Measurements from ENCODE around the gene SEMA4D.

SEMA4D gene

GRCh38 chr9:89395931-89396710 lies 101.8 kb downstream of the SEMA4D start:
- Mint-ChIP-seq H3K4me1 (no peaks in the 10 kb centered on the region), H3K4me3 (no peak overlapping the region), H3K9me3 (no peaks in the 10 kb centered on the region), H3K27me3 (ENCODE audit: low read depth) (peaks cover 3% of the 10 kb centered on the region), H3K36me3 (ENCODE audit: low read depth) (peaks cover 39% of the 10 kb centered on the region), H3K27ac (no peak overlapping the region)
- no peak for TF ChIP-seq CTCF (IDR thresholded peaks at IDR 0.05; ENCODE audit: unreplicated experiment in 3 of 3)

- no peak for TF ChIP-seq CTCF (IDR thresholded peaks at IDR 0.05; ENCODE audit: unreplicated experiment in 3 of 3)
- Mint-ChIP-seq H3K27me3 (ENCODE audit: low read depth) (peaks cover 3% of the 10 kb centered on the region), H3K36me3 (ENCODE audit: low read depth) (peaks cover 48% of the 10 kb centered on the region), H3K9me3 (no peaks in the 10 kb centered on the region), H3K4me3 (no peak overlapping the region), H3K4me1 (no peaks in the 10 kb centered on the region), H3K27ac (no peak overlapping the region)
Measured at GRCh38 chr9:89394412-89394811, 103.5 kb downstream of the SEMA4D start.

- no peaks in the 10 kb centered on the region for H3K9me3 Mint-ChIP-seq
- H3K27me3 Mint-ChIP-seq (ENCODE audit: low read depth) = no peaks in the 10 kb centered on the region
- no peak overlapping the region for H3K4me3 Mint-ChIP-seq
- H3K4me1 Mint-ChIP-seq = no peaks in the 10 kb centered on the region
- no peak overlapping the region for H3K27ac Mint-ChIP-seq
- H3K36me3 Mint-ChIP-seq (ENCODE audit: low read depth) = peaks cover 46% of the 10 kb centered on the region
- TF ChIP-seq CTCF (IDR thresholded peaks at IDR 0.05; ENCODE audit: unreplicated experiment in 3 of 3) = no peak
Measured at GRCh38 chr9:89391585-89391984, 106.3 kb downstream of the SEMA4D start.

GRCh38 chr9:89390578-89391116 lies 107.3 kb downstream of the SEMA4D start:
- no peak for TF ChIP-seq CTCF (IDR thresholded peaks at IDR 0.05; ENCODE audit: unreplicated experiment in 3 of 3)
- Mint-ChIP-seq H3K4me1 (no peaks in the 10 kb centered on the region), H3K27ac (peak overlapping the region; percentile 26 to 67 (median 58)), H3K4me3 (no peak overlapping the region), H3K36me3 (ENCODE audit: low read depth) (peaks cover 50% of the 10 kb centered on the region), H3K27me3 (ENCODE audit: low read depth) (no peaks in the 10 kb centered on the region), H3K9me3 (no peaks in the 10 kb centered on the region)

- no peaks in the 10 kb centered on the region for H3K9me3 Mint-ChIP-seq
- no peaks in the 10 kb centered on the region for H3K4me1 Mint-ChIP-seq
- H3K36me3 Mint-ChIP-seq (ENCODE audit: low read depth) = peaks cover 53% of the 10 kb centered on the region
- no peaks in the 10 kb centered on the region for H3K27me3 Mint-ChIP-seq (ENCODE audit: low read depth)
- no peak overlapping the region for H3K4me3 Mint-ChIP-seq
- TF ChIP-seq CTCF (IDR thresholded peaks at IDR 0.05; ENCODE audit: unreplicated experiment in 3 of 3) = no peak
- H3K27ac Mint-ChIP-seq = peak overlapping the region in 1 of 3 experiments; percentile 58
Measured at GRCh38 chr9:89390068-89390555, 107.8 kb downstream of the SEMA4D start.

DNA sequence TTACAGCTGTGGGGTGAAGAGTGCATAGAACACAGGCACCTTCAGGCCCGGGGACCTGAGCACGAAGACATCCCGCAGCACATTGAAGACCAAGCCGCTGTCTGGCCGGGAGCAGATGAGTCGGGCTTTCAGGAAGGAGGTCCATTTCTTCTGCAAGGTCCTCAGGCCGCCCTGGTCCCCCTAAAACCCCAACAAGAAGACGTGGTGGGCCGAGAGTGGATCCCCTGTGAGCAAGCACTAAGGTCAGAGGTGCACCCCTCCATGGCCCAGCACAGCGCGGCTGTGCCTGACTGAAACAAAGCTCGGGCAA lies 109.1 kb downstream of the SEMA4D start:
- Mint-ChIP-seq H3K36me3 (ENCODE audit: low read depth) (peaks cover 51% of the 10 kb centered on the region), H3K4me3 (no peak overlapping the region), H3K9me3 (no peaks in the 10 kb centered on the region), H3K27ac (no peak overlapping the region), H3K27me3 (ENCODE audit: low read depth) (no peaks in the 10 kb centered on the region), H3K4me1 (no peaks in the 10 kb centered on the region)
- TF ChIP-seq CTCF (IDR thresholded peaks at IDR 0.05; ENCODE audit: unreplicated experiment in 3 of 3) = no peak
